HUES64 (cell line): ENCODE results near the gene SIM1.

Experiments used
- H3K27ac ChIP-seq: 2 replicates; pipeline ENCODE4 v1.7.0; 2013; ENCODE audit warnings: low read depth, low read length, inconsistent platforms
- H3K27me3 ChIP-seq: 2 replicates; pipeline ENCODE4 v1.6.1; 2013; ENCODE audit warnings: mild to moderate bottlenecking, low read length; ENCODE audit not compliant: insufficient read depth
- H3K36me3 ChIP-seq: 2 replicates; pipeline ENCODE4 v1.6.1; 2013; ENCODE audit warnings: mild to moderate bottlenecking, low read length; ENCODE audit not compliant: insufficient read depth
- H3K4me1 ChIP-seq: 2 replicates; pipeline ENCODE4 v1.6.1; 2013; ENCODE audit warnings: mild to moderate bottlenecking, low read length, moderate library complexity; ENCODE audit not compliant: insufficient read depth
- H3K4me3 ChIP-seq: 2 replicates; pipeline ENCODE4 v1.5.1; 2013; ENCODE audit warnings: mild to moderate bottlenecking, low read length, moderate library complexity
- H3K9ac ChIP-seq: 2 replicates; pipeline ENCODE4 v1.6.1; 2013; ENCODE audit warnings: mild to moderate bottlenecking, low read depth, low read length
- H3K9me3 ChIP-seq: 2 replicates; pipeline ENCODE4 v1.6.1; 2013; ENCODE audit warnings: low read depth, low read length; ENCODE audit not compliant: insufficient read depth
- WGBS: fragments of 150-250, 120-280 bp; methylation state at CpG from one replicate; pipeline ENCODE4 v1.1.7; 2013; ENCODE audit warnings: missing lambda C conversion rate; 5-methylcytosine and 5-hydroxymethylcytosine counted together

SIM1 gene

GRCh38 chr6:100393493-100393892, 71.2 kb downstream of the SIM1 start:
- no peaks in the 10 kb centered on the region for H3K27me3 ChIP-seq
- H3K9me3 ChIP-seq: no peaks in the 10 kb centered on the region
- no peak overlapping the region for H3K27ac ChIP-seq
- H3K36me3 ChIP-seq: no peaks in the 10 kb centered on the region
- H3K4me3 ChIP-seq: no peak overlapping the region
- H3K9ac ChIP-seq: no peak overlapping the region
- no peaks in the 10 kb centered on the region for H3K4me1 ChIP-seq
- 93% methylated on average over 23 of the region's 23 CpGs for WGBS

GRCh38 chr6:100392423-100392822, 72.3 kb downstream of the SIM1 start:
- H3K27ac ChIP-seq: no peak overlapping the region

GRCh38 chr6:100388868-100389519, 75.7 kb downstream of the SIM1 start:
- Histone ChIP-seq H3K4me1 (no peaks in the 10 kb centered on the region), H3K36me3 (no peaks in the 10 kb centered on the region), H3K4me3 (no peak overlapping the region), H3K27me3 (no peaks in the 10 kb centered on the region), H3K9me3 (no peaks in the 10 kb centered on the region), H3K9ac (no peak overlapping the region), H3K27ac (no peak overlapping the region)
- 83% methylated on average over 3 of the region's 3 CpGs for WGBS

More at GRCh38 chr6:100392423-100392822, 72.3 kb downstream of the SIM1 start:
- H3K4me1 ChIP-seq: no peaks in the 10 kb centered on the region
- no peak overlapping the region for H3K4me3 ChIP-seq
- H3K27me3 ChIP-seq: no peaks in the 10 kb centered on the region
- H3K9me3 ChIP-seq: no peaks in the 10 kb centered on the region
- WGBS: 88% methylated on average over 2 of the region's 2 CpGs
- H3K36me3 ChIP-seq: no peaks in the 10 kb centered on the region
- no peak overlapping the region for H3K9ac ChIP-seq

GRCh38 chr6:100382767-100383195, 81.9 kb downstream of the SIM1 start:
- Histone ChIP-seq H3K4me1 (no peaks in the 10 kb centered on the region), H3K4me3 (no peak overlapping the region), H3K27ac (no peak overlapping the region), H3K9me3 (no peaks in the 10 kb centered on the region), H3K9ac (no peak overlapping the region), H3K36me3 (no peaks in the 10 kb centered on the region), H3K27me3 (no peaks in the 10 kb centered on the region)
- 89% methylated on average over 5 of the region's 5 CpGs for WGBS

GRCh38 chr6:100382031-100382430, 82.7 kb downstream of the SIM1 start:
- Histone ChIP-seq H3K4me1 (no peaks in the 10 kb centered on the region), H3K9ac (no peak overlapping the region), H3K27me3 (no peaks in the 10 kb centered on the region), H3K27ac (no peak overlapping the region), H3K9me3 (no peaks in the 10 kb centered on the region), H3K4me3 (no peak overlapping the region), H3K36me3 (no peaks in the 10 kb centered on the region)
- WGBS: 100% methylated on average over 2 of the region's 3 CpGs

- 91% methylated on average over 6 of the region's 6 CpGs for WGBS
- Histone ChIP-seq H3K4me1 (peaks cover 6% of the 10 kb centered on the region), H3K27me3 (no peaks in the 10 kb centered on the region), H3K9me3 (no peaks in the 10 kb centered on the region), H3K9ac (no peak overlapping the region), H3K27ac (no peak overlapping the region), H3K4me3 (no peak overlapping the region), H3K36me3 (no peaks in the 10 kb centered on the region)
Measured at GRCh38 chr6:100381111-100381510, 83.6 kb downstream of the SIM1 start.

- H3K4me1 ChIP-seq: peaks cover 11% of the 10 kb centered on the region
- H3K4me3 ChIP-seq: no peak overlapping the region
- 88% methylated on average over 2 of the region's 3 CpGs for WGBS
- no peak overlapping the region for H3K9ac ChIP-seq
- no peaks in the 10 kb centered on the region for H3K9me3 ChIP-seq
- H3K27ac ChIP-seq: no peak overlapping the region
- H3K27me3 ChIP-seq: no peaks in the 10 kb centered on the region
- H3K36me3 ChIP-seq: no peaks in the 10 kb centered on the region
Measured at GRCh38 chr6:100379386-100379785, 85.3 kb downstream of the SIM1 start.

- Histone ChIP-seq H3K9me3 (no peaks in the 10 kb centered on the region), H3K4me1 (peaks cover 11% of the 10 kb centered on the region), H3K9ac (no peak overlapping the region), H3K4me3 (no peak overlapping the region), H3K27me3 (no peaks in the 10 kb centered on the region), H3K36me3 (no peaks in the 10 kb centered on the region), H3K27ac (no peak overlapping the region)
- WGBS: 97% methylated on average over 2 of the region's 2 CpGs
Measured at GRCh38 chr6:100378576-100378975, 86.1 kb downstream of the SIM1 start.

- 37% methylated on average over 3 of the region's 3 CpGs for WGBS
- H3K4me3 ChIP-seq: no peak overlapping the region
- H3K27ac ChIP-seq: no peak overlapping the region
- peaks cover 22% of the 10 kb centered on the region for H3K4me1 ChIP-seq
- no peaks in the 10 kb centered on the region for H3K27me3 ChIP-seq
- no peak overlapping the region for H3K9ac ChIP-seq
- H3K9me3 ChIP-seq: no peaks in the 10 kb centered on the region
- H3K36me3 ChIP-seq: no peaks in the 10 kb centered on the region
Measured at GRCh38 chr6:100376103-100376502, 88.6 kb downstream of the SIM1 start.

- Histone ChIP-seq H3K27ac (no peak overlapping the region), H3K4me1 (peaks cover 22% of the 10 kb centered on the region), H3K9ac (no peak overlapping the region), H3K36me3 (no peaks in the 10 kb centered on the region), H3K27me3 (no peaks in the 10 kb centered on the region), H3K9me3 (no peaks in the 10 kb centered on the region), H3K4me3 (no peak overlapping the region)
- 65% methylated on average over 11 of the region's 11 CpGs for WGBS
Measured at GRCh38 chr6:100372326-100373091, 92.2 kb downstream of the SIM1 start.

- no peak overlapping the region for H3K4me3 ChIP-seq
- H3K27me3 ChIP-seq: no peaks in the 10 kb centered on the region
- peaks cover 20% of the 10 kb centered on the region for H3K4me1 ChIP-seq
- H3K9ac ChIP-seq: no peak overlapping the region
- H3K27ac ChIP-seq: no peak overlapping the region
- H3K9me3 ChIP-seq: no peaks in the 10 kb centered on the region
- H3K36me3 ChIP-seq: no peaks in the 10 kb centered on the region
- 100% methylated on average over 2 of the region's 4 CpGs for WGBS
Measured at GRCh38 chr6:100371591-100371990, 93.1 kb downstream of the SIM1 start.
